ENCODE measurements around the gene ADRA2C. TPM values are rescaled to one million over a fixed set of nuclear protein-coding genes. Genes with fewer than 3 reads are reported as not detected.

The ADRA2C gene
- total and polyA plus RNA-seq, 8 donors, result 1.1 to 6.8 (median 3.0) TPM

GRCh38 chr4:3788366-3788660 is 22.1 kb downstream of the ADRA2C start:
- DNase-seq, result no peak
- no peak for ATAC-seq

GRCh38 chr4:3789587-3789986 is 23.4 kb downstream of the ADRA2C start:
- WGBS, 2 donors, result 72 to 73% methylated on average over 9 of the region's 9 CpGs
- FAIRE-seq, result no peak

More at GRCh38 chr4:3788366-3788660, 22.1 kb downstream of the ADRA2C start:
- no peaks in the 10 kb centered on the region for H3K9me3 ChIP-seq
- FAIRE-seq, result no peak
- H3K4me1 ChIP-seq, result peaks cover 0 to 8% (median 8%) of the 10 kb centered on the region in 3 donors
- WGBS, 2 donors, result 83 to 84% methylated on average over 13 of the region's 13 CpGs
- H3K4me3 ChIP-seq, result no peak overlapping the region
- intact Hi-C loops (cut with DNase I), result no loop called here
- no peaks in the 10 kb centered on the region for H3K36me3 ChIP-seq
- H3K27ac ChIP-seq, result no peak overlapping the region
- TF ChIP-seq, protein P1, sequence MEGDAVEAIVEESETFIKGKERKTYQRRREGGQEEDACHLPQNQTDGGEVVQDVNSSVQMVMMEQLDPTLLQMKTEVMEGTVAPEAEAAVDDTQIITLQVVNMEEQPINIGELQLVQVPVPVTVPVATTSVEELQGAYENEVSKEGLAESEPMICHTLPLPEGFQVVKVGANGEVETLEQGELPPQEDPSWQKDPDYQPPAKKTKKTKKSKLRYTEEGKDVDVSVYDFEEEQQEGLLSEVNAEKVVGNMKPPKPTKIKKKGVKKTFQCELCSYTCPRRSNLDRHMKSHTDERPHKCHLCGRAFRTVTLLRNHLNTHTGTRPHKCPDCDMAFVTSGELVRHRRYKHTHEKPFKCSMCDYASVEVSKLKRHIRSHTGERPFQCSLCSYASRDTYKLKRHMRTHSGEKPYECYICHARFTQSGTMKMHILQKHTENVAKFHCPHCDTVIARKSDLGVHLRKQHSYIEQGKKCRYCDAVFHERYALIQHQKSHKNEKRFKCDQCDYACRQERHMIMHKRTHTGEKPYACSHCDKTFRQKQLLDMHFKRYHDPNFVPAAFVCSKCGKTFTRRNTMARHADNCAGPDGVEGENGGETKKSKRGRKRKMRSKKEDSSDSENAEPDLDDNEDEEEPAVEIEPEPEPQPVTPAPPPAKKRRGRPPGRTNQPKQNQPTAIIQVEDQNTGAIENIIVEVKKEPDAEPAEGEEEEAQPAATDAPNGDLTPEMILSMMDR (IDR thresholded peaks at IDR 0.05), result no peak
- H3K27me3 ChIP-seq, result no peaks in the 10 kb centered on the region

GRCh38 chr4:3790006-3790561 is 23.9 kb downstream of the ADRA2C start:
- Histone ChIP-seq H3K4me1 (peaks cover 0 to 6% (median 0%) of the 10 kb centered on the region in 3 donors), H3K36me3 (no peaks in the 10 kb centered on the region), H3K9me3 (no peaks in the 10 kb centered on the region), H3K4me3 (no peak overlapping the region), H3K27me3 (no peaks in the 10 kb centered on the region), H3K27ac (no peak overlapping the region)
- ATAC-seq, result no peak
- TF ChIP-seq, protein P1 (IDR thresholded peaks at IDR 0.05), result no peak
- intact Hi-C loops (cut with DNase I), result no loop called here
- peak in 2 of 6 donors; percentile 8 to 40 for DNase-seq
- WGBS, 2 donors, result 70 to 76% methylated on average over 13 of the region's 13 CpGs
- no peak for FAIRE-seq

More at GRCh38 chr4:3789587-3789986, 23.4 kb downstream of the ADRA2C start:
- H3K4me1 ChIP-seq, result peaks cover 0 to 6% (median 0%) of the 10 kb centered on the region in 3 donors
- H3K27ac ChIP-seq, result no peak overlapping the region
- H3K27me3 ChIP-seq, result no peaks in the 10 kb centered on the region
- no peak overlapping the region for H3K4me3 ChIP-seq
- no peak for ATAC-seq
- intact Hi-C loops (cut with DNase I), result no loop called here
- peak in 1 of 6 donors; percentile 52 for DNase-seq
- TF ChIP-seq, protein P1 (IDR thresholded peaks at IDR 0.05), result no peak
- no peaks in the 10 kb centered on the region for H3K9me3 ChIP-seq
- H3K36me3 ChIP-seq, result no peaks in the 10 kb centered on the region

DNA sequence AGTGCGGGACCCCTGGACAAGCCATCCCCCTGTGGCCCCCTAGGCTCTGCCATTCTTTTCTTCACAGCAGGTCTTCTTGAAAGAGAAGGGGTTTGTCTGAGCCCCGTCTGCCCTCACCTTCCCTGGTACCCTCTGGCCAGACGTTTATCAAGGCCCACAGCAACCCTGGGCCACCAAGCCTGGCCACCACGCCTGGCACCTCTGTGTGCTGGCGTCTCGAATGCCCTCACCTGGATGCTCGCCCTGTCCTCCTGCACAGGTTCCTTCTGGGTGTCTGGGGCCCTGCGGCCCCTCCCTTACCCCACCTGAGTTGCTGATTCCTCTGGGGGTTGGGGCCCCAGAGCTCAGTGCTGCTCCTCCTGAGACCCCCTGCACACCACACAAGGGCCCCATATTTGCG is 25.1 kb downstream of the ADRA2C start:
- ATAC-seq, result no peak
- peak in 2 of 6 donors; percentile 5 to 29 for DNase-seq
- WGBS, 2 donors, result 47 to 65% methylated on average over 8 to 9 of the region's 9 CpGs
- H3K4me3 ChIP-seq, result no peak overlapping the region
- H3K4me1 ChIP-seq, result no peaks in the 10 kb centered on the region
- H3K27ac ChIP-seq, result no peak overlapping the region
- FAIRE-seq, result no peak
- H3K27me3 ChIP-seq, result no peaks in the 10 kb centered on the region
- intact Hi-C loops (cut with DNase I), result no loop called here
- H3K36me3 ChIP-seq, result no peaks in the 10 kb centered on the region
- TF ChIP-seq, protein P1 (IDR thresholded peaks at IDR 0.05), result no peak
- no peaks in the 10 kb centered on the region for H3K9me3 ChIP-seq

GRCh38 chr4:3791910-3792542 is 25.8 kb downstream of the ADRA2C start:
- H3K36me3 ChIP-seq, result no peaks in the 10 kb centered on the region
- peak; percentile 80 to 99 (median 88) for ATAC-seq
- H3K27me3 ChIP-seq, result no peaks in the 10 kb centered on the region
- H3K4me3 ChIP-seq, result no peak overlapping the region
- H3K27ac ChIP-seq, result no peak overlapping the region
- TF ChIP-seq, protein P1 (IDR thresholded peaks at IDR 0.05), result no peak
- WGBS, 2 donors, result 13 to 17% methylated on average over 13 of the region's 13 CpGs
- H3K9me3 ChIP-seq, result no peaks in the 10 kb centered on the region
- DNase-seq, result peak; percentile 61 to 93 (median 81)
- FAIRE-seq, result no peak
- no peaks in the 10 kb centered on the region for H3K4me1 ChIP-seq
- intact Hi-C loops (cut with DNase I), result no loop called here

Measured in pancreas (tissue), 10 donors.